Activated CD8-positive, alpha-beta T cell treated with anti-CD3 and anti-CD28 coated beads, Interleukin-2, amount 10 ng/mL, durations not matched to agents 7 days and 5 days (primary cell): ENCODE data around the gene CES3. TPM values are rescaled to one million over a fixed set of nuclear protein-coding genes. Genes with fewer than 3 reads are reported as not detected.

Experiments
- ATAC-seq: fragments of 150-1000 bp; cut with Tn5 transposase; one replicate; pipeline ENCODE4 v1.10.0; 2021; ENCODE audit warnings: moderate library complexity
- CTCF ChIA-PET: fragments of 350-600 bp; sonication (Branson Sonifier 250); formaldehyde crosslinking; loops from one replicate; lab custom pipeline; 2021; ENCODE audit warnings: antibody characterized with exemption; lab: Charles Lee
- POLR2A ChIA-PET: fragments of 350-600 bp; sonication (Branson Sonifier 250); formaldehyde crosslinking; loops from one replicate; lab custom pipeline; 2021; ENCODE audit warnings: antibody characterized with exemption; lab: Charles Lee
- DNase-seq: peaks from one replicate; pipeline ENCODE4 v3.0.0-alpha.2; 2020
- H3K27ac Mint-ChIP-seq: one replicate; pipeline ENCODE4 v1.8.0; 2021; ENCODE audit warnings: mild to moderate bottlenecking, mixed read lengths
- H3K27me3 Mint-ChIP-seq: one replicate; pipeline ENCODE4 v1.8.0; 2021; ENCODE audit warnings: low read depth, mixed read lengths
- H3K36me3 Mint-ChIP-seq: one replicate; pipeline ENCODE4 v1.8.0; 2021; ENCODE audit warnings: low read depth, mixed read lengths
- H3K4me1 Mint-ChIP-seq: one replicate; pipeline ENCODE4 v1.8.0; 2021; ENCODE audit warnings: low read depth, mixed read lengths
- H3K4me3 Mint-ChIP-seq: one replicate; pipeline ENCODE4 v1.8.0; 2021; ENCODE audit warnings: mild to moderate bottlenecking, mixed read lengths
- H3K9me3 Mint-ChIP-seq: one replicate; pipeline ENCODE4 v1.8.0; 2022; ENCODE audit warnings: mixed read lengths; ENCODE audit not compliant: insufficient read depth
- total RNA-seq, 2 experiments: library from RNA; stranded (reverse); gene quantifications; one replicate each; pipeline ENCODE4 v1.2.3, GENCODE V29; 2021

The CES3 gene, protein sequence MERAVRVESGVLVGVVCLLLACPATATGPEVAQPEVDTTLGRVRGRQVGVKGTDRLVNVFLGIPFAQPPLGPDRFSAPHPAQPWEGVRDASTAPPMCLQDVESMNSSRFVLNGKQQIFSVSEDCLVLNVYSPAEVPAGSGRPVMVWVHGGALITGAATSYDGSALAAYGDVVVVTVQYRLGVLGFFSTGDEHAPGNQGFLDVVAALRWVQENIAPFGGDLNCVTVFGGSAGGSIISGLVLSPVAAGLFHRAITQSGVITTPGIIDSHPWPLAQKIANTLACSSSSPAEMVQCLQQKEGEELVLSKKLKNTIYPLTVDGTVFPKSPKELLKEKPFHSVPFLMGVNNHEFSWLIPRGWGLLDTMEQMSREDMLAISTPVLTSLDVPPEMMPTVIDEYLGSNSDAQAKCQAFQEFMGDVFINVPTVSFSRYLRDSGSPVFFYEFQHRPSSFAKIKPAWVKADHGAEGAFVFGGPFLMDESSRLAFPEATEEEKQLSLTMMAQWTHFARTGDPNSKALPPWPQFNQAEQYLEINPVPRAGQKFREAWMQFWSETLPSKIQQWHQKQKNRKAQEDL
- 1 to 10 TPM; 2.4 to 4.3 TPM for total RNA-seq

DNA sequence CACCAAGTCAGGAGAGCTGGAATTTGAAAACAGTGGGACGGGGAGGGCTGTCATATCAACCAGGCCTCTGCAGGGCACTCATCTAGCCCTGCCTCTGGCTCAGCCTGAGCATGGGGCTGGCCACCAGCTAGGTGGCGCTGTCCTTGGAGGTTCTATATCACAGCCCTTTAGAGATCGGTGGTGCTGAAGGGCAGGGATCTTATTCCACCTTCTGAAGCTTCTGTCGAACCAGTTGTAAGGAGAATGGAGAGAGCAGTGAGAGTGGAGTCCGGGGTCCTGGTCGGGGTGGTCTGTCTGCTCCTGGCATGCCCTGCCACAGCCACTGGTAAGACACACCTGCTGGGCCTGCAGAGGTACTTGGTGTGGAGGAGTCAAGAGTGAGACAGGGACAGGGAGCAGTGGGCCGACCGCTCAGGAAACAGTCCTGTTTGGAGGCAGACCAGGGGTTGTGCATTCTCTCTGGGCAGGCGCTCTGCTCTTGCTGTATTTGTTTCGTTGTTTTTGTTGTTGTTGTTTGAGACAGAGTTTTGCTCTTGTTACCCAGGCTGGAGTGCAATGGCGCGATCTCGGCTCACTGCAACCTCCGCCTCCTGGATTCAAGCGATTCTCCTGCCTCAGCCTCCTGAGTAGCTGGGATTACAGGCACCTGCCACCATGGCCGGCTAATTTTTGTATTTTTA lies at the start of gene CES3:
Gene CES3, plus strand, starts transcription at position 202 of the 680 bp plus-strand sequence. Its CDS starts 42 bp downstream, at position 244.
- Mint-ChIP-seq H3K9me3 (no peaks in the 10 kb centered on the region), H3K27me3 (peaks cover 2% of the 10 kb centered on the region), H3K36me3 (no peaks in the 10 kb centered on the region), H3K27ac (peak within 1 kb of the TSS; percentile 86), H3K4me3 (peak within 1 kb of the TSS; percentile 48), H3K4me1 (peaks cover 39% of the 10 kb centered on the region)
- DNase-seq, result peak; percentile 79
- peak; percentile 97 for ATAC-seq
- CTCF ChIA-PET, result interaction anchor here (0.6 to 5.2 kb wide), 33 partner anchors 9 to 435 kb away, joined by 3 to 31 read pairs (median 3); partner anchors contain the start of genes E2F4 and PDP2
- POLR2A ChIA-PET, result interaction anchor here (1.2 kb wide), 1 partner anchor 14 kb away, joined by 3 read pairs; no protein-coding TSS in a partner anchor

DNA sequence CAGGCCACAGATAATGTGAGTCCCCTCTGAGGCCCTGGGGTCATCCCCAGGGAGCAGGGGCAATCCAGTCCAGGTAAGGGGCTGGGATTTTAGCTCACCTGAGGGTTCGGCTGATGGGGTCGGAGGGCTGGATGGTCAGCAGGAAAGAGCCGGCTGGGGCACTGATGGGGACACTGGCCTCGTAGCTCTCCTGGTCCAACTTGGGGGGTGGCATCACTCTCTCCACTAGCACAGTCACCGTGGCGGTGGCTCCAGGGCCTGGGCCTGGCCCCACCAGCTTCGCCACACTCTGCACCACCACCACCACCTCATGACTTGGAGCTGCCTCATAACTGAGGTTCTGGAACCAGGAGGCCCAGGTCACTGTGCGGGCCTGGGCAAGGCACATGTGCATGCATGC lies 49.3 kb upstream of the CES3 start:
- H3K4me3 Mint-ChIP-seq, result no peak overlapping the region
- no peaks in the 10 kb centered on the region for H3K36me3 Mint-ChIP-seq
- ChIA-PET POLR2A (no interaction called here), CTCF (interaction anchor here (1.4 kb wide), 1 partner anchor 17 kb away, joined by 3 read pairs; no protein-coding TSS in a partner anchor)
- H3K9me3 Mint-ChIP-seq, result no peaks in the 10 kb centered on the region
- no peak for DNase-seq
- H3K4me1 Mint-ChIP-seq, result no peaks in the 10 kb centered on the region
- H3K27ac Mint-ChIP-seq, result no peak overlapping the region
- peaks cover 2% of the 10 kb centered on the region for H3K27me3 Mint-ChIP-seq
- ATAC-seq, result no peak

DNA sequence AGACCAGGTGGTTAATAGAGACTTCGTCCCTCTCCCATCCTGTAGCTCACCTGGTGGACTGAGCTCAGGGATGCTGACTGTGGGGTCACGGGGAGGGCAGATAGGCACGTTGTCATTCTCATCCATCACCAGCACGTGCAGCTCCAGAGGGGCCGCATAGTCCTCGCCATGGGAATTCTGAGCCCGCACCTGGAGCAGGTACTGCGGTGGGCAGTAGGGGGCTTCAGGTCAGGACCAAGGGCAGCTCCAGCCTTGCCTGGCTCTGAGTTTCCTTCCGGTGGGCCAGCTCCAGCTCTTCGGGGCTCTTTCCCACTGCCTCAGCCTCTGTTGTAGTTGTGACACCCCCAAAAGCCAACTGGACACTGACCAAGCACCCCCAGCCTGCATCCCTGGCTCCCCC lies 48.0 kb upstream of the CES3 start:
- no peak for ATAC-seq
- peaks cover 2% of the 10 kb centered on the region for H3K27me3 Mint-ChIP-seq
- ChIA-PET CTCF (interaction anchor here (0.7 kb wide), 1 partner anchor 18 kb away, joined by 3 read pairs; no protein-coding TSS in a partner anchor), POLR2A (no interaction called here)
- H3K4me1 Mint-ChIP-seq, result no peaks in the 10 kb centered on the region
- H3K9me3 Mint-ChIP-seq, result no peaks in the 10 kb centered on the region
- H3K27ac Mint-ChIP-seq, result no peak overlapping the region
- no peaks in the 10 kb centered on the region for H3K36me3 Mint-ChIP-seq
- DNase-seq, result no peak
- no peak overlapping the region for H3K4me3 Mint-ChIP-seq

DNA sequence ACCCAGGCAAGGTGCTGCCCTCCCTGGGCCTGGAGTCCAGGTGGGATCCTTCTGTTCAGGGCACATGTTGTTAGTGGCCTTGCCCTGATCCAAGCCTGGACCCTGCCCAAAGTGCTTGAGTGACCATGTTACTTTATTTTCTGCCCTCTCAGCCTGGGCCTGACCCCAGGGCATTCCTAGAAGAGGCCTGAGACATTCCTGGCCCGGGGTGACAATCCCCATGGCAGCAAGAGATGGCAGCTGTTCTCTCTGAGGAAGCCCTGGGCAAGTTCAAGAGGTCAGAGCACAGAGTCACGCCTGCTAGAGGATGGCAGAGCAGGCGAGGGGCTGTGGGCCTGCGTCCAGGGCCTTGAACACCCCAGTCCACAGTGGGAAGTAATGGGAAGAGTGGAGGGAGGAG lies 47.4 kb upstream of the CES3 start:
- no peaks in the 10 kb centered on the region for H3K36me3 Mint-ChIP-seq
- no peaks in the 10 kb centered on the region for H3K9me3 Mint-ChIP-seq
- peaks cover 2% of the 10 kb centered on the region for H3K27me3 Mint-ChIP-seq
- CTCF ChIA-PET, result no interaction called here
- no peak overlapping the region for H3K27ac Mint-ChIP-seq
- POLR2A ChIA-PET, result no interaction called here
- ATAC-seq, result no peak
- no peak for DNase-seq
- H3K4me1 Mint-ChIP-seq, result no peaks in the 10 kb centered on the region
- H3K4me3 Mint-ChIP-seq, result no peak overlapping the region

DNA sequence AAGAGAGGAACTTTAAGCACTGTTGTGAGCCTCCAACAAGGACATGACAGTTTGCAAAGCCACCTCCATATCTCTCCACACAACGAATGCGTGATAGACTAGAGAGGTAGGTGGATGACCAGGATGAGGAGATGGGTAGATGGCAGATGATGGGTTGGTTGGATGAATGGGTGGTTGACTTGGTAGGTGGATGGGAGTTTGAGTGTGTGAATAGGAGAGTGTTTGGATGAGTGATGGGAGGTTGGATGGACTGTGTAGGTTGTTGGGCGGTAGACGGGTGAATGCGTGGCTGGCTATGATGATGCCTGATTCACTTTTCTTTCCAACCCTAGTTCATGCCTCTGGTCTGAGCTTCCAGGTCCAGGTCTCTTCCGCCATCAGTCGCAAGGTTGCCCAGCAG lies 46.5 kb upstream of the CES3 start:
- DNase-seq, result no peak
- H3K27me3 Mint-ChIP-seq, result peaks cover 2% of the 10 kb centered on the region
- H3K9me3 Mint-ChIP-seq, result no peaks in the 10 kb centered on the region
- no peak for ATAC-seq
- H3K27ac Mint-ChIP-seq, result no peak overlapping the region
- ChIA-PET CTCF (no interaction called here), POLR2A (no interaction called here)
- no peaks in the 10 kb centered on the region for H3K4me1 Mint-ChIP-seq
- no peak overlapping the region for H3K4me3 Mint-ChIP-seq
- no peaks in the 10 kb centered on the region for H3K36me3 Mint-ChIP-seq

DNA sequence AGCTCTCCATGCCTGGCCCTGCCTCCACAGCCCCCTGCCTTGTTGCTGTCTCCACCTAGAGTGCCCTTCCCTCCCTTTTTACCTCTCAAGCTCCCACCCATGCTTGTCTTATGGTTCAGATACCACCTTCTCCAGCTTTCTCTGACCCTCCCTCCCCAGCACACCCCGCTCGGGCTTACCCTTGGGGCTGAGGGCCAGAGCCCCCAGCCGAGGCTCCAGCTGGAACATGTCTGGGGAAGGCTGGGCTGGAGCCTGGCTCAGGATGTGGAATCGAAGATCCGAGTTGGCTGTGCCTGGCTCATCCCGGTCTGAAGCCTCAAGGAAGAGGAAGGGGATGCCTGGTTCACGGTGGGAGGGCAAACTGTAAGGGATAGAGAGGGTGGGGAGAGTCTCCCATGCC lies 46.0 kb upstream of the CES3 start:
- DNase-seq (no peak), ATAC-seq (no peak)
- ChIA-PET CTCF (no interaction called here), POLR2A (no interaction called here)
- Mint-ChIP-seq H3K9me3 (no peaks in the 10 kb centered on the region), H3K36me3 (no peaks in the 10 kb centered on the region), H3K27ac (no peak overlapping the region), H3K27me3 (peaks cover 2% of the 10 kb centered on the region), H3K4me3 (no peak overlapping the region), H3K4me1 (no peaks in the 10 kb centered on the region)

DNA sequence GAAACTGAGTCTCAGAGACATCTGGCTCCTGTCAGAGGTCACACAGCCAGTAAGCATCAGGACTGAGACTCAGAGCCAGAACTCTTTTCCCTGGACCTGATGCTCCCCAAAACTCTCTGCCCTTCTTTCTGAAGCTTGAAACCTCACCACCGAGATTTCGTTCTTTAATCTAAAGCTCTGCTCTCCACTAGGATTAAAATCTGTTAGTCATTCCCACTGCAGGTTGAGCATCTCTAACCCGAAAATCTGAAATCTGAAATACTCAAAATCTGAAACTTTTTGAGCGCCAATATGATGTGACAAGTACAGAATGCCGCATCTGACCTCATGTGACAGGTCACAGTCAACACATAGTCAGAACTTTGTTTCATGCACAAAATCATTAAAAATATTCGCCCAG lies 44.5 kb upstream of the CES3 start:
- CTCF ChIA-PET, result interaction anchor here (0.6 to 3.2 kb wide), 3 partner anchors 12 to 43 kb away, joined by 3 to 12 read pairs (median 4); no protein-coding TSS in a partner anchor
- POLR2A ChIA-PET, result no interaction called here
- ATAC-seq (no peak), DNase-seq (no peak)
- no peak overlapping the region for H3K27ac Mint-ChIP-seq
- H3K36me3 Mint-ChIP-seq, result no peaks in the 10 kb centered on the region
- no peak overlapping the region for H3K4me3 Mint-ChIP-seq
- H3K27me3 Mint-ChIP-seq, result peaks cover 9% of the 10 kb centered on the region
- H3K9me3 Mint-ChIP-seq, result no peaks in the 10 kb centered on the region
- H3K4me1 Mint-ChIP-seq, result no peaks in the 10 kb centered on the region

DNA sequence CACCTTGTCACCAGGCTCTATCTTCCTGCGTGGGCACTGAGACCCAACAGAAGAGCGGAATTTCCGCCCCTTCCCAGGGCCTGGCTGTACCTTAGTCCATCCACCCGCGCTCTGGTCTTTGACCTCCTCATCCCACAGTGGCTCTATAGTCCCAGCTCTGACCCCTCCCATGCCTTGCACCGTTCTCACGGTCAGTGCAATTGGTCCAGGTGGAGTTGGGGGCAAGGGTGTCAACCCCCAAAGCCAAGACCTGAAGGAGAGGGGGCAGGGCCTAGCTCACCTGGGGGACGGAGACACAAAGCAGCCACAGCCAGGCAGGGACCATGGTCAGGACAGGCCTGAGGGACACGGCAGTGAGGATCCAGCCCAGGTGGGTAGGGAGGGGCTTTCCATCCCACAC lies 43.3 kb upstream of the CES3 start:
- ChIA-PET POLR2A (interaction anchor here (0.6 to 0.8 kb wide), 2 partner anchors 12 to 130 kb away, joined by 3 read pairs; no protein-coding TSS in a partner anchor), CTCF (interaction anchor here (3.2 kb wide), 1 partner anchor 11 kb away, joined by 12 read pairs; no protein-coding TSS in a partner anchor)
- no peaks in the 10 kb centered on the region for H3K4me1 Mint-ChIP-seq
- no peaks in the 10 kb centered on the region for H3K36me3 Mint-ChIP-seq
- H3K4me3 Mint-ChIP-seq, result no peak overlapping the region
- ATAC-seq, result no peak
- DNase-seq, result no peak
- H3K27me3 Mint-ChIP-seq, result peaks cover 9% of the 10 kb centered on the region
- H3K27ac Mint-ChIP-seq, result no peak overlapping the region
- no peaks in the 10 kb centered on the region for H3K9me3 Mint-ChIP-seq

DNA sequence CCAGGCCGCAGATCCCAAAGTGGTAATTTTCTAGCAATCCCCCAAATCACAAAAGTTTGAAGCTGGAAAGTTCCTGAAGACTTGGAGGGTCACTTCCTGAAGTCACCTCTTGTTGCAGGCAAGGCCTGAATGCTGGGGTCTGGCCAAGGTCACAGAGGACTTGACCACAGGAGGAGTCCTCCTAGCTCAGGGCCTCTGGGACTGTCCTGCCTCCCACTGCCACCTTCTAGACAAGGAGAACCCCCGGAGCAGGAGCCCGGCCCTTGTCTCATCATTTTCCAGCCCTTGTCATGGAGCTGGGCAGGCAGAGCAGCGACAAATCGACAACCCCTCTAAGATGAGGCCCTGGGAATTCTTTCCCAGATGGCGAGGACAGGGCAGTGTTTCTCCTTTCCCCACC lies 42.7 kb upstream of the CES3 start:
- Mint-ChIP-seq H3K4me1 (no peaks in the 10 kb centered on the region), H3K4me3 (no peak overlapping the region), H3K36me3 (no peaks in the 10 kb centered on the region), H3K27ac (no peak overlapping the region), H3K9me3 (no peaks in the 10 kb centered on the region), H3K27me3 (peaks cover 14% of the 10 kb centered on the region)
- CTCF ChIA-PET, result interaction anchor here (3.2 kb wide), 1 partner anchor 10 kb away, joined by 12 read pairs; no protein-coding TSS in a partner anchor
- ATAC-seq, result no peak
- POLR2A ChIA-PET, result interaction anchor here (0.6 to 0.8 kb wide), 3 partner anchors 9 to 130 kb away, joined by 3 read pairs; no protein-coding TSS in a partner anchor
- DNase-seq, result no peak

DNA sequence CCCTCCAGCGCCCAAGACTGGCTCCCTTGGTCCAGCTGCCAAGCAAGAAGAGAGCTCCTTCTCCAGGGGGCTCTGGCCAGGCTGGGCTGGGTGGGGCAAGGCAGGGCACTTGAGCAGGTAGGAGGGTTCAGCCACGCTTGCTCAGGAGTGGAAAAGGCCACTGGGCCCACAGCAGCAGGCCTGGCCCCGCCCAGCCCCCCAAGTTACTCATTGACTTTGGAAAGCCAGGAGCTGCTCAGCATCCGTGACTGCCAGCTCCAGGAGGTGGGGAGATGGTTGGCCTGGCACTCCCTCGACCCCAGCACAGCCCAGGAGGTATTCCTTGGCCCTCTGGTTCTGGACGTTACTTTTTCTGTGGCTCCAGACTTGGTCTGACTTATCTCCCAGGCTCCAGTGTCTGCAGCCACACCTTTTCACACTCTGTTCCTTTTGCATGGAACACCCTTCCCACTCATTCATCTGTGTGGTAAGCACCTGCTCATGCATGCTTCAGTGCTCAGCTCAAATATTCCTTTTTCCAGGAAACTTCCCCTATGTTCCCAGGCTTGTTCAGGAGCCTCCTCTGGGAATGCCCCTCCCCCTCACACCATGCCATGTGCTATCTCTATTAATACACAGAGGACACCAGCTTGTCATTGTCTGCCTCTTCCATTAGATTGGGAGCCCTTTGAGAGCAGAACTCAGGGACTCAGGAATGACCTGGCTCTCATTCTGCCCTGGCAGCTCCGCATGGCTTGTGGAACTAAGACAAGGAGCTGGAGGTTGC lies 42.1 kb upstream of the CES3 start, which contains the start of gene CDH16:
Gene CDH16, minus strand, starts transcription at position 83 of the 766 bp plus-strand sequence. CDS start 820 bp downstream, outside the sequence.
- Mint-ChIP-seq H3K4me1 (peaks cover 2% of the 10 kb centered on the region), H3K36me3 (no peaks in the 10 kb centered on the region), H3K9me3 (no peaks in the 10 kb centered on the region), H3K27ac (no peak within 1 kb of the TSS), H3K4me3 (no peak within 1 kb of the TSS), H3K27me3 (peaks cover 20% of the 10 kb centered on the region)
- ATAC-seq (no peak), DNase-seq (no peak)
- ChIA-PET CTCF (interaction anchor here (1.9 to 3.2 kb wide), 2 partner anchors 10 to 24 kb away, joined by 7 to 12 read pairs; no protein-coding TSS in a partner anchor), POLR2A (interaction anchor here (0.6 to 0.8 kb wide), 3 partner anchors 8 to 15 kb away, joined by 3 read pairs; no protein-coding TSS in a partner anchor)
